ENCODE measurements around the gene PTPRN2. TPM values are rescaled to one million over a fixed set of nuclear protein-coding genes. Genes with fewer than 3 reads are reported as not detected.

PTPRN2 gene
- total RNA-seq, 1 donor from 2014 or later = 0.41 TPM

GRCh38 chr7:157688533-157689268, 898.9 kb downstream of the PTPRN2 start:
- intact Hi-C loops (cut with micrococcal nuclease) = loop anchor here (5.0 kb wide), 1 partner anchor 256 kb away; no protein-coding TSS in a partner anchor
- H3K27ac Mint-ChIP-seq = no peak overlapping the region
- H3K36me3 Mint-ChIP-seq (ENCODE audit: low read depth) = no peaks in the 10 kb centered on the region
- no peaks in the 10 kb centered on the region for H3K9me3 Mint-ChIP-seq
- no peaks in the 10 kb centered on the region for H3K4me1 Mint-ChIP-seq (ENCODE audit: low read depth)
- peak overlapping the region; percentile 22 for H3K4me3 Mint-ChIP-seq
- no peak for DNase-seq (ENCODE audit: low spot score)
- H3K27me3 Mint-ChIP-seq (ENCODE audit: insufficient read depth) = peaks cover 49% of the 10 kb centered on the region

- H3K36me3 Mint-ChIP-seq (ENCODE audit: low read depth) = no peaks in the 10 kb centered on the region
- H3K4me1 Mint-ChIP-seq (ENCODE audit: low read depth) = no peaks in the 10 kb centered on the region
- H3K4me3 Mint-ChIP-seq = peak overlapping the region; percentile 22
- H3K27me3 Mint-ChIP-seq (ENCODE audit: insufficient read depth) = peaks cover 55% of the 10 kb centered on the region
- no peak for DNase-seq (ENCODE audit: low spot score)
- no peaks in the 10 kb centered on the region for H3K9me3 Mint-ChIP-seq
- no peak overlapping the region for H3K27ac Mint-ChIP-seq
- intact Hi-C loops (cut with micrococcal nuclease) = loop anchor here (5.0 kb wide), 1 partner anchor 256 kb away; no protein-coding TSS in a partner anchor
These were observed 899.6 kb downstream of the PTPRN2 start for GRCh38 chr7:157687845-157688532.

- no peak for DNase-seq (ENCODE audit: low spot score)
- Mint-ChIP-seq H3K4me1 (ENCODE audit: low read depth) (no peaks in the 10 kb centered on the region), H3K27me3 (ENCODE audit: insufficient read depth) (peaks cover 62% of the 10 kb centered on the region), H3K9me3 (no peaks in the 10 kb centered on the region), H3K27ac (no peak overlapping the region), H3K36me3 (ENCODE audit: low read depth) (no peaks in the 10 kb centered on the region), H3K4me3 (no peak overlapping the region)
- intact Hi-C loops (cut with micrococcal nuclease) = loop anchor here (5.0 kb wide), 1 partner anchor 255 kb away; no protein-coding TSS in a partner anchor
These were observed 900.5 kb downstream of the PTPRN2 start for GRCh38 chr7:157687158-157687557.

DNA sequence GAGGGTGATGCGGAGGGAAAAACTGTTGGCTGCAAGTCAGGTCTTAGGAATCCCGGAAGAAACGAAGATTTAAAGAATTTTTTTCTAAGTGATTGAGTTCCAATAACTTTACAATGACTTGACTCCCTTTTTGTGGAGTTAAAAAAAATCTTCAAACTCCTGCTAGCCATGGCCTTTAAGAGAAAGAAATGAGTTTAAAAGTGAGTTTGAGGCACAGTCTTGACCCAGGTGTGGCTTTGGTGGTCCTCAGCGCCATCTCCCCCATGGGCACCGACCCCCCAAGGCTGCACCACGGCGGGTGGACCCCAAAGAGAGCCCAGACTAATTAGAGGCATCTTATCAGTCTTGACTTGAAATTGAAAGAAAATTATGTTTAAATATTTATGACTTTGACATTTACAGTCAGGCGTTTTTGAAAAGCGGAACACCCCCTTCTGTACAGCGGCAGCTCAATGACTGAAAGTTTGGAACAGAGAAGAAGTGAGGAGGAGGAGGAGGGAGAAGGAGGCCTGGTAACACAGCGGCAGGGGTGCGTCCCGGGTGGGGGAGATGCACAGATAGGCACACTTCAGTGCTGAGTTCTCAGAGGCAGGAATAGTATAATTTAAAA, 901.2 kb downstream of the PTPRN2 start:
- Mint-ChIP-seq H3K4me1 (ENCODE audit: low read depth) (no peaks in the 10 kb centered on the region), H3K36me3 (ENCODE audit: low read depth) (no peaks in the 10 kb centered on the region), H3K27ac (no peak overlapping the region), H3K27me3 (ENCODE audit: insufficient read depth) (peaks cover 67% of the 10 kb centered on the region), H3K9me3 (no peaks in the 10 kb centered on the region), H3K4me3 (no peak overlapping the region)
- DNase-seq (ENCODE audit: low spot score) = no peak
- intact Hi-C loops (cut with micrococcal nuclease) = loop anchor here (5.0 kb wide), 1 partner anchor 254 kb away; no protein-coding TSS in a partner anchor

- no peaks in the 10 kb centered on the region for H3K36me3 Mint-ChIP-seq (ENCODE audit: low read depth)
- no peak overlapping the region for H3K4me3 Mint-ChIP-seq
- DNase-seq (ENCODE audit: low spot score) = no peak
- H3K9me3 Mint-ChIP-seq = no peaks in the 10 kb centered on the region
- intact Hi-C loops (cut with micrococcal nuclease) = loop anchor here (5.0 kb wide), 1 partner anchor 253 kb away; no protein-coding TSS in a partner anchor
- peaks cover 70% of the 10 kb centered on the region for H3K27me3 Mint-ChIP-seq (ENCODE audit: insufficient read depth)
- no peak overlapping the region for H3K27ac Mint-ChIP-seq
- no peaks in the 10 kb centered on the region for H3K4me1 Mint-ChIP-seq (ENCODE audit: low read depth)
These were observed 902.0 kb downstream of the PTPRN2 start for GRCh38 chr7:157685430-157686284.

DNA sequence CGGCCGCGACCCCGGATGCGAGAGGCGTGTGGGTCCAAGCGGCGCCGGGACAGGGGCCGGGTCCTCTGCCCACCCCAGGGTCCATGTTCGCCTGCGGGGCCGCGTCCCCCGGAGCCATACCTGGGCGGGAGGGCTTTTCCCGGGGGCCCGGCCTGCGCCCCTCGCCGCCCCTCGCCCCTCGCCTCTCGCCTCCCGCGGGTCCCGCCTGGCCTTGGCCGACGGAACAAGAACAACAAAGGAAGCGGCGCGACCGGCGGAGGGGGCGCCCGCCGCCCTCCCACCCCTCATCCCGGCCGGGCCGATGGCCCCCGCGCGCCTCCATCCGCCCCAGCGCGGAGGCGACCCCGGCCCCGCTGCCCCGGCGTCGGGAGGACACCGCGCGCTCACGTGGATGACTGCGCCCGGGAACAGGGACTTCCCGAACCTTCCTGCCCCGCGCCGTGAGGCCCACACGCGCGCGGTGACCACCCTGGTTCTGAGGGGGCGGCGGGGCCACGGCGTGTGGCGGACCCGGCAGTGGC, 902.7 kb downstream of the PTPRN2 start:
- H3K9me3 Mint-ChIP-seq = no peaks in the 10 kb centered on the region
- no peaks in the 10 kb centered on the region for H3K36me3 Mint-ChIP-seq (ENCODE audit: low read depth)
- intact Hi-C loops (cut with micrococcal nuclease) = loop anchor here (5.0 kb wide), 1 partner anchor 253 kb away; no protein-coding TSS in a partner anchor
- H3K4me1 Mint-ChIP-seq (ENCODE audit: low read depth) = no peaks in the 10 kb centered on the region
- H3K27me3 Mint-ChIP-seq (ENCODE audit: insufficient read depth) = peaks cover 74% of the 10 kb centered on the region
- H3K27ac Mint-ChIP-seq = no peak overlapping the region
- no peak for DNase-seq (ENCODE audit: low spot score)
- H3K4me3 Mint-ChIP-seq = no peak overlapping the region

- Mint-ChIP-seq H3K4me1 (ENCODE audit: low read depth) (no peaks in the 10 kb centered on the region), H3K27me3 (ENCODE audit: insufficient read depth) (peaks cover 78% of the 10 kb centered on the region), H3K36me3 (ENCODE audit: low read depth) (no peaks in the 10 kb centered on the region), H3K9me3 (no peaks in the 10 kb centered on the region), H3K27ac (no peak overlapping the region), H3K4me3 (no peak overlapping the region)
- DNase-seq (ENCODE audit: low spot score) = no peak
- intact Hi-C loops (cut with micrococcal nuclease) = no loop called here
These were observed 903.3 kb downstream of the PTPRN2 start for GRCh38 chr7:157684157-157684908.

DNA sequence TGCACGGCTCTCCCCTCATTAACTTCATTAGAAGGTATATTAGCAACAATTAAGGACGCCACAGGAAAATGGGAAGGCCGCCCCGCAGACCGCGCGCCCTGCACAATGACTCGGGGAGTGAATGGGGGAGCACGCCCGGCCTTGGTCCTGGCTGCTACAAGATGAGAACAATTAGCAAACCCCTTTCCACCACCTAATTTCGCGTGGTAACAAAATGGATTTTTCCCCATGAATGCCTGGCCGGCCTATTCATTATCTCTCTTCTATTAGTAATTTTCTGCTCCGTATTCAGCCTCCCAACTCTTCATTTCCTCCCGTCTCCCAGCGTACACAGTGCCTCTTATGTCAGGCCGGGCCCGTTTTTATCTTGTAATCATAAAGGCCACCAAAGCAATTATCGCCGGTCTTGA, 903.9 kb downstream of the PTPRN2 start:
- intact Hi-C loops (cut with micrococcal nuclease) = no loop called here

GRCh38 chr7:157682946-157683746, 904.5 kb downstream of the PTPRN2 start:
- peaks cover 84% of the 10 kb centered on the region for H3K27me3 Mint-ChIP-seq (ENCODE audit: insufficient read depth)
- DNase-seq (ENCODE audit: low spot score) = no peak
- no peak overlapping the region for H3K4me3 Mint-ChIP-seq
- intact Hi-C loops (cut with micrococcal nuclease) = no loop called here
- H3K36me3 Mint-ChIP-seq (ENCODE audit: low read depth) = no peaks in the 10 kb centered on the region
- no peaks in the 10 kb centered on the region for H3K4me1 Mint-ChIP-seq (ENCODE audit: low read depth)
- H3K9me3 Mint-ChIP-seq = no peaks in the 10 kb centered on the region
- H3K27ac Mint-ChIP-seq = no peak overlapping the region

More for the DNA sequence above, 903.9 kb downstream of the PTPRN2 start:
- H3K9me3 Mint-ChIP-seq = no peaks in the 10 kb centered on the region
- H3K27me3 Mint-ChIP-seq (ENCODE audit: insufficient read depth) = peaks cover 83% of the 10 kb centered on the region
- no peaks in the 10 kb centered on the region for H3K36me3 Mint-ChIP-seq (ENCODE audit: low read depth)
- H3K27ac Mint-ChIP-seq = no peak overlapping the region
- H3K4me1 Mint-ChIP-seq (ENCODE audit: low read depth) = no peaks in the 10 kb centered on the region
- DNase-seq (ENCODE audit: low spot score) = no peak
- no peak overlapping the region for H3K4me3 Mint-ChIP-seq

GRCh38 chr7:157682064-157682945, 905.3 kb downstream of the PTPRN2 start:
- no peak for DNase-seq (ENCODE audit: low spot score)
- no peaks in the 10 kb centered on the region for H3K9me3 Mint-ChIP-seq
- intact Hi-C loops (cut with micrococcal nuclease) = no loop called here
- peaks cover 79% of the 10 kb centered on the region for H3K27me3 Mint-ChIP-seq (ENCODE audit: insufficient read depth)
- H3K4me1 Mint-ChIP-seq (ENCODE audit: low read depth) = no peaks in the 10 kb centered on the region
- H3K4me3 Mint-ChIP-seq = no peak overlapping the region
- H3K27ac Mint-ChIP-seq = no peak overlapping the region
- no peaks in the 10 kb centered on the region for H3K36me3 Mint-ChIP-seq (ENCODE audit: low read depth)

Measured in activated T-helper 1 cell treated with anti-CD3 and anti-CD28 coated beads, Interleukin-12 subunit alpha, Interleukin-12 subunit beta, Interleukin-2, Interleukin-4 antibody, amounts not matched to agents 30 ng/mL and 10 ng/mL and 1 ng/mL, durations not matched to agents 14 hours and 24 hours and 36 hours (primary cell).